Body of pancreas (tissue), 4 donors: ENCODE measurements around the gene NFYC. TPM values are rescaled to one million over a fixed set of nuclear protein-coding genes. Genes with fewer than 3 reads are reported as not detected.

Source experiments
- ATAC-seq: fragments of 150-250 bp; one replicate; pipeline ENCODE4 v1.9.1; 2016
- DNase-seq, 4 donors: peaks; one replicate each; pipeline ENCODE4 v3.0.0-alpha.2; 2019
- H3K27ac ChIP-seq, 4 donors: fragments of 200-600 bp; sonication (generic); 1 replicate in 3 of 4; 2 replicates in 1 of 4; pipeline versions ENCODE4 v1.5.1 to v1.6.1; 2016 to 2019; ENCODE audit warnings: mild to moderate bottlenecking in 1 of 4, mixed read lengths in 1 of 4, moderate library complexity in 1 of 4
- H3K27me3 ChIP-seq, 2 donors: fragments of 200-600 bp; sonication (generic); one replicate each; pipeline ENCODE4 v1.6.0; 2016; ENCODE audit warnings: mild to moderate bottlenecking in 1 of 2
- H3K36me3 ChIP-seq, 2 donors: fragments of 200-600 bp; sonication (generic); replicated peaks in 1 of 2; 2 replicates each; pipeline ENCODE4 v1.5.1; 2016; ENCODE audit warnings: low read depth in 2 of 2; ENCODE audit not compliant: insufficient read depth in 1 of 2
- H3K4me1 ChIP-seq: fragments of 200-600 bp; sonication (generic); one replicate; pipeline ENCODE4 v1.6.0; 2016
- H3K4me3 ChIP-seq, 2 donors: fragments of 200-600 bp; sonication (generic); 1 replicate in 1 of 2; 2 replicates in 1 of 2; pipeline ENCODE4 v1.5.1; 2016 to 2019
- H3K9me3 ChIP-seq, 3 donors: fragments of 200-600 bp; sonication (generic); 1 replicate in 2 of 3; 2 replicates in 1 of 3; pipeline ENCODE4 v1.5.1; 2016
- POLR2A ChIP-seq, 3 donors: fragments of 450-650 bp; IDR thresholded peaks; one replicate each; pipeline ENCODE4 v1.6.1; 2016; ENCODE audit warnings: antibody characterized with exemption in 3 of 3, mild to moderate bottlenecking in 2 of 3
- WGBS, 2 donors: methylation state at CpG; one replicate each; pipeline ENCODE4 v1.1.5; 2017; 5-methylcytosine and 5-hydroxymethylcytosine counted together
- intact Hi-C: fragments of 100-400 bp; cut with DNase I; formaldehyde crosslinking; loops from one replicate; pipeline ENCODE4 v1.15.1; 2023
- total RNA-seq, 2 donors: library from RNA; depleted of rRNA; stranded (reverse); fragments of >200 nt; gene quantifications; one replicate each; pipeline ENCODE4 v1.1.0, GENCODE V29; 2016
- TF ChIP-seq, protein P1 (sequence below), 7 experiments: fragments of 450-650 bp in 4 of 7; fragments of 200-600 bp in 3 of 7; sonication (generic) in 3 of 7; IDR thresholded peaks; one replicate each; pipeline ENCODE4 v1.5.1; 2016 to 2019; ENCODE audit warnings: antibody characterized with exemption in 7 of 7

The NFYC gene
- total RNA-seq, 2 donors from 2014 or later, result 37.2 to 44.9 TPM

- Histone ChIP-seq H3K36me3 (peaks cover 0 to 6% of the 10 kb centered on the region in 2 donors), H3K4me3 (no peak overlapping the region), H3K9me3 (no peaks in the 10 kb centered on the region), H3K27ac (no peak overlapping the region), H3K4me1 (peaks cover 7% of the 10 kb centered on the region), H3K27me3 (no peaks in the 10 kb centered on the region)
- no peak for ATAC-seq
- intact Hi-C loops, result no loop called here
- 93 to 95% methylated on average over 7 of the region's 7 CpGs for WGBS, 2 donors
- no peak for DNase-seq
- no peak for TF ChIP-seq POLR2A (IDR thresholded peaks at IDR 0.05)
- TF ChIP-seq, protein P1, sequence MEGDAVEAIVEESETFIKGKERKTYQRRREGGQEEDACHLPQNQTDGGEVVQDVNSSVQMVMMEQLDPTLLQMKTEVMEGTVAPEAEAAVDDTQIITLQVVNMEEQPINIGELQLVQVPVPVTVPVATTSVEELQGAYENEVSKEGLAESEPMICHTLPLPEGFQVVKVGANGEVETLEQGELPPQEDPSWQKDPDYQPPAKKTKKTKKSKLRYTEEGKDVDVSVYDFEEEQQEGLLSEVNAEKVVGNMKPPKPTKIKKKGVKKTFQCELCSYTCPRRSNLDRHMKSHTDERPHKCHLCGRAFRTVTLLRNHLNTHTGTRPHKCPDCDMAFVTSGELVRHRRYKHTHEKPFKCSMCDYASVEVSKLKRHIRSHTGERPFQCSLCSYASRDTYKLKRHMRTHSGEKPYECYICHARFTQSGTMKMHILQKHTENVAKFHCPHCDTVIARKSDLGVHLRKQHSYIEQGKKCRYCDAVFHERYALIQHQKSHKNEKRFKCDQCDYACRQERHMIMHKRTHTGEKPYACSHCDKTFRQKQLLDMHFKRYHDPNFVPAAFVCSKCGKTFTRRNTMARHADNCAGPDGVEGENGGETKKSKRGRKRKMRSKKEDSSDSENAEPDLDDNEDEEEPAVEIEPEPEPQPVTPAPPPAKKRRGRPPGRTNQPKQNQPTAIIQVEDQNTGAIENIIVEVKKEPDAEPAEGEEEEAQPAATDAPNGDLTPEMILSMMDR (IDR thresholded peaks at IDR 0.05), result no peak
These were observed 49.7 kb downstream of the NFYC start for GRCh38 chr1:40740997-40741736.

DNA sequence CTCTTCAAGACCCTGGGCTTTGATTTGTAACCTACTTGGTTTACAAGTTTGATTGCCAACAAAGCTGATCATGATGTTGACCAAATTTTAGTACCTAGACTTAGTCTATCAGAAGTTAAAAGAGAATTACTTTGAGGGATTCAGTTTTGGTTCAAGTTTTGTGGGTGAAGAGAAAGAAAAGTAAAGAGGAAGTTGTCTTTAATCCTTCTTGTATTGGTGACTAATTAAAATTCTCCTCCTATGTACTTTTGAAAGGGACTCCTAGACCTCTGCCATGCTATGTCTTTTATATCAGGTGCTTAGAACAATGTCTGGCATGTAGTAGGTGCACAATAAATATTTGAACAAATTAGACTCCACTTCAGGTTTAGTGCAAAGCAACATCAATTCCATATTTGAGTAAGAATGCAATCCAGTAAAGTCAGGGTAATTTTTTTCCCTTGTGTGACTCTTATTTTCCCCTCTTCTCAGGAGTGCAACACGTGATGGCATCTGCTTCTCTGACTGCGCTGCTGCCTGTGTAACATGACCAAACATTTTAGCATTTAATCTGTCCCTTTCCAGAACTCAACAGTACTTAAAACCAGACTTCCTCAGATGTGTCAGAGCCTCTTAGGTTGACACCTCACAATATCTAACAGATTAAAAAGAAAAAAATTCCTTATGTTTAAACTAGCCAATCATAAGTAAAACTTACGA is 51.0 kb downstream of the NFYC start:
- ATAC-seq, result no peak
- Histone ChIP-seq H3K27me3 (no peaks in the 10 kb centered on the region), H3K4me1 (peaks cover 4% of the 10 kb centered on the region), H3K9me3 (no peaks in the 10 kb centered on the region), H3K27ac (no peak overlapping the region), H3K36me3 (peaks cover 0 to 6% of the 10 kb centered on the region in 2 donors), H3K4me3 (no peak overlapping the region)
- 81 to 90% methylated on average over 3 of the region's 3 CpGs for WGBS, 2 donors
- intact Hi-C loops, result no loop called here
- TF ChIP-seq, protein P1 (IDR thresholded peaks at IDR 0.05), result no peak
- TF ChIP-seq POLR2A (IDR thresholded peaks at IDR 0.05), result no peak
- no peak for DNase-seq

GRCh38 chr1:40743452-40743851 is 51.9 kb downstream of the NFYC start:
- no peaks in the 10 kb centered on the region for H3K9me3 ChIP-seq
- H3K27ac ChIP-seq, result no peak overlapping the region
- peaks cover 4% of the 10 kb centered on the region for H3K4me1 ChIP-seq
- WGBS, 2 donors, result 88 to 93% methylated on average over 3 of the region's 3 CpGs
- no peak overlapping the region for H3K4me3 ChIP-seq
- DNase-seq (no peak), ATAC-seq (no peak)
- H3K27me3 ChIP-seq, result no peaks in the 10 kb centered on the region
- intact Hi-C loops, result no loop called here
- H3K36me3 ChIP-seq, result peaks cover 0 to 9% of the 10 kb centered on the region in 2 donors
- TF ChIP-seq, protein P1 (IDR thresholded peaks at IDR 0.05), result no peak
- no peak for TF ChIP-seq POLR2A (IDR thresholded peaks at IDR 0.05)

DNA sequence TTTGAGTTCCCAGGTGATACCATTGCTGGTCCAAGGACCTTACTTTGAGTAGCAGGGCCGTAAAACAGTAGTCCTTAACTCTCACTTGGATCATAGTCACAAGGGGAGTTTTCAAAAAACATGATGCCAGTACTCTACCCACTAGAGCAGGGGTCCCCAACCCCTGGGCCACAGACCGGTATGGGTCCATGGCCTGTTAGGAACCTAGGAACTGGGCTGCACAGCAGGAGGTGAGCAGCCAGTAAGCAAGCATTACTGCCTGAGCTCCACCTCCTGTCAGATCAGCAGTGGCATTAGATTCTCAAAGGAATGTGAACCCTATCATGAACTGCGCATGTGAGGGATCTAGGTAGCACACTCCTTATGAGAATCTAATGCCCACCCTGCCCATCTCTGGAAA is 52.4 kb downstream of the NFYC start:
- no peak overlapping the region for H3K27ac ChIP-seq
- intact Hi-C loops, result no loop called here
- 86 to 93% methylated on average over 3 of the region's 3 CpGs for WGBS, 2 donors
- no peak overlapping the region for H3K4me3 ChIP-seq
- DNase-seq (no peak), ATAC-seq (no peak)
- no peaks in the 10 kb centered on the region for H3K27me3 ChIP-seq
- TF ChIP-seq, protein P1 (IDR thresholded peaks at IDR 0.05), result no peak
- TF ChIP-seq POLR2A (IDR thresholded peaks at IDR 0.05), result no peak
- peaks cover 0 to 10% of the 10 kb centered on the region in 2 donors for H3K36me3 ChIP-seq
- H3K9me3 ChIP-seq, result no peaks in the 10 kb centered on the region
- peaks cover 4% of the 10 kb centered on the region for H3K4me1 ChIP-seq
